OCI-LY3 (cell line): ENCODE measurements around the gene STPG4.

ENCODE experiments used
- H2AFZ ChIP-seq: fragments of 200-600, 300-600 bp; shearing (Covaris generic); 2 replicates; pipeline ENCODE4 v1.6.0; 2014; ENCODE audit warnings: antibody characterized with exemption, low read depth, low read length
- H3K27ac ChIP-seq: fragments of 200-600, 300-600 bp; sonication (generic); 2 replicates; pipeline ENCODE4 v1.5.1; 2014; ENCODE audit warnings: mild to moderate bottlenecking, low read length, moderate library complexity, mixed read lengths
- H3K27me3 ChIP-seq: fragments of 200-600, 300-600 bp; sonication (generic); 2 replicates; pipeline ENCODE4 v1.6.1; 2014; ENCODE audit warnings: low read depth, low read length, mixed read lengths
- H3K36me3 ChIP-seq: fragments of 200-600, 300-600 bp; sonication (generic); replicated peaks from 2 replicates; pipeline ENCODE3; 2014; ENCODE audit warnings: low read depth, low read length, mixed read lengths
- H3K4me1 ChIP-seq: fragments of 300-600, 200-600 bp; sonication (generic); 2 replicates; pipeline ENCODE4 v1.6.1; 2014; ENCODE audit warnings: low read length, mixed read lengths
- H3K4me2 ChIP-seq: fragments of 200-600, 300-600 bp; sonication (generic); 2 replicates; pipeline ENCODE4 v1.6.1; 2014; ENCODE audit warnings: low read length, mixed read lengths
- H3K4me3 ChIP-seq: fragments of 300-600, 200-600 bp; sonication (generic); 2 replicates; pipeline ENCODE4 v1.5.1; 2014; ENCODE audit warnings: antibody characterized with exemption, mild to moderate bottlenecking, low read length, moderate library complexity
- H3K79me2 ChIP-seq: fragments of 300-600, 200-600 bp; shearing (Covaris generic); 2 replicates; pipeline ENCODE4 v1.6.1; 2014; ENCODE audit warnings: mild to moderate bottlenecking, low read length, mixed read lengths
- H3K9ac ChIP-seq: fragments of 300-600, 200-600 bp; shearing (Covaris generic); 2 replicates; pipeline ENCODE4 v1.6.0; 2014; ENCODE audit warnings: mild to moderate bottlenecking, low read length, moderate library complexity
- H3K9me3 ChIP-seq: fragments of 200-600, 300-600 bp; shearing (Covaris generic); 2 replicates; pipeline ENCODE4 v1.6.1; 2014; ENCODE audit warnings: low read length, mixed read lengths; ENCODE audit not compliant: insufficient read depth
- H4K20me1 ChIP-seq: fragments of 200-600, 300-600 bp; sonication (generic); 2 replicates; pipeline ENCODE4 v1.6.1; 2016; ENCODE audit warnings: low read length, mixed read lengths; ENCODE audit not compliant: insufficient read depth
- CTCF ChIP-seq: fragments of 200-600, 300-600 bp; sonication (generic); IDR thresholded peaks from 2 replicates; pipeline ENCODE4 v1.5.1; 2014; ENCODE audit warnings: antibody characterized with exemption, low read length, low read depth
- EZH2phosphoT487 ChIP-seq: fragments of 200-600 bp; shearing (Covaris generic); IDR thresholded peaks from 2 replicates; pipeline ENCODE4 v1.6.1; 2018; ENCODE audit warnings: antibody characterized with exemption, mixed run types, low read depth

STPG4 gene

GRCh38 chr2:47167149-47167548 lies 12.0 kb upstream of the STPG4 start:
- H3K4me3 ChIP-seq: no peak overlapping the region
- H3K27me3 ChIP-seq: no peaks in the 10 kb centered on the region
- H3K9me3 ChIP-seq: no peaks in the 10 kb centered on the region
- peaks cover 25% of the 10 kb centered on the region for H3K4me1 ChIP-seq
- no peak overlapping the region for H3K9ac ChIP-seq
- no peak overlapping the region for H2AFZ ChIP-seq
- no peak overlapping the region for H3K4me2 ChIP-seq
- peaks cover 81% of the 10 kb centered on the region for H4K20me1 ChIP-seq
- peaks cover 57% of the 10 kb centered on the region for H3K36me3 ChIP-seq
- H3K79me2 ChIP-seq: peaks cover 98% of the 10 kb centered on the region
- H3K27ac ChIP-seq: no peak overlapping the region
- TF ChIP-seq EZH2phosphoT487: no peak
- TF ChIP-seq CTCF: no peak

- Histone ChIP-seq H3K9ac (no peak overlapping the region), H3K4me2 (no peak overlapping the region), H3K27ac (no peak overlapping the region), H4K20me1 (peaks cover 68% of the 10 kb centered on the region), H3K36me3 (peaks cover 64% of the 10 kb centered on the region), H3K4me3 (no peak overlapping the region), H3K27me3 (no peaks in the 10 kb centered on the region), H3K4me1 (peaks cover 7% of the 10 kb centered on the region), H3K79me2 (peaks cover 78% of the 10 kb centered on the region), H3K9me3 (no peaks in the 10 kb centered on the region), H2AFZ (no peak overlapping the region)
- TF ChIP-seq EZH2phosphoT487 (no peak), CTCF (no peak)
These were observed 10.0 kb upstream of the STPG4 start for GRCh38 chr2:47165001-47165555.

- H4K20me1 ChIP-seq: peaks cover 52% of the 10 kb centered on the region
- peaks cover 60% of the 10 kb centered on the region for H3K79me2 ChIP-seq
- H3K27me3 ChIP-seq: no peaks in the 10 kb centered on the region
- no peak overlapping the region for H3K27ac ChIP-seq
- peaks cover 67% of the 10 kb centered on the region for H3K36me3 ChIP-seq
- no peak overlapping the region for H3K9ac ChIP-seq
- no peak overlapping the region for H2AFZ ChIP-seq
- H3K4me1 ChIP-seq: peaks cover under 1% of the 10 kb centered on the region
- no peak for TF ChIP-seq CTCF
- no peak overlapping the region for H3K4me2 ChIP-seq
- no peaks in the 10 kb centered on the region for H3K9me3 ChIP-seq
- no peak overlapping the region for H3K4me3 ChIP-seq
These were observed 7.7 kb upstream of the STPG4 start for GRCh38 chr2:47162780-47163179.

GRCh38 chr2:47161475-47161874 lies 6.4 kb upstream of the STPG4 start:
- Histone ChIP-seq H4K20me1 (peaks cover 49% of the 10 kb centered on the region), H3K9ac (no peak overlapping the region), H3K36me3 (peaks cover 63% of the 10 kb centered on the region), H3K27me3 (no peaks in the 10 kb centered on the region), H3K4me2 (no peak overlapping the region), H3K9me3 (no peaks in the 10 kb centered on the region), H3K4me1 (no peaks in the 10 kb centered on the region), H3K79me2 (peaks cover 48% of the 10 kb centered on the region), H3K4me3 (no peak overlapping the region), H3K27ac (no peak overlapping the region), H2AFZ (no peak overlapping the region)
- no peak for TF ChIP-seq CTCF
